WTC11 (cell line): ENCODE results near the gene ASB8.

Source experiments
- NFE2L1 ChIP-seq: sonication (generic); formaldehyde crosslinking; IDR thresholded peaks from 2 replicates; pipeline ENCODE4 v1.8.1; 2023; ENCODE audit warnings: missing genetic modification reagents
- NR3C1 ChIP-seq: sonication (generic); formaldehyde crosslinking; conservative IDR thresholded peaks from 2 replicates; pipeline ENCODE4 v1.8.1; 2023; ENCODE audit warnings: low read depth, mild to moderate bottlenecking, missing genetic modification reagents
- SMAD3 ChIP-seq: sonication (generic); formaldehyde crosslinking; IDR thresholded peaks from 2 replicates; pipeline ENCODE4 v1.8.0; 2022; ENCODE audit warnings: missing genetic modification reagents, mild to moderate bottlenecking, borderline replicate concordance
- SP1 ChIP-seq: sonication (generic); formaldehyde crosslinking; conservative IDR thresholded peaks from 2 replicates; pipeline ENCODE4 v1.8.1; 2022; ENCODE audit warnings: missing genetic modification reagents
- TEAD4 ChIP-seq: sonication (generic); formaldehyde crosslinking; IDR thresholded peaks from 2 replicates; pipeline ENCODE4 v1.8.0; 2022; ENCODE audit warnings: mild to moderate bottlenecking, missing genetic modification reagents
- TF ChIP-seq, protein P1 (sequence below): fragments of 200-600 bp; IDR thresholded peaks from 2 replicates; pipeline ENCODE4 v1.8.0; 2022; ENCODE audit warnings: antibody characterized with exemption
- TF ChIP-seq, protein P2 (sequence below): sonication (generic); formaldehyde crosslinking; IDR thresholded peaks from 2 replicates; pipeline ENCODE4 v1.8.0; 2023; ENCODE audit warnings: missing genetic modification reagents, mild to moderate bottlenecking, borderline replicate concordance
- TF ChIP-seq, protein P3 (sequence below): fragments of 250-450 bp; sonication (Bioruptor Pico); IDR thresholded peaks from 2 replicates; pipeline ENCODE4 v1.9.0; 2021; ENCODE audit warnings: mild to moderate bottlenecking
- TF ChIP-seq, protein P4 (sequence below): sonication (generic); formaldehyde crosslinking; conservative IDR thresholded peaks from 2 replicates; pipeline ENCODE4 v1.8.1; 2022; ENCODE audit warnings: mild to moderate bottlenecking, missing genetic modification reagents
- TF ChIP-seq, protein P5 (sequence below): sonication (generic); formaldehyde crosslinking; IDR thresholded peaks from 2 replicates; pipeline ENCODE4 v1.8.0; 2022; ENCODE audit warnings: mild to moderate bottlenecking, missing genetic modification reagents
- TF ChIP-seq, protein P6 (sequence below): sonication (generic); formaldehyde crosslinking; IDR thresholded peaks from 2 replicates; pipeline ENCODE4 v1.8.0; 2022; ENCODE audit warnings: missing genetic modification reagents

DNA sequence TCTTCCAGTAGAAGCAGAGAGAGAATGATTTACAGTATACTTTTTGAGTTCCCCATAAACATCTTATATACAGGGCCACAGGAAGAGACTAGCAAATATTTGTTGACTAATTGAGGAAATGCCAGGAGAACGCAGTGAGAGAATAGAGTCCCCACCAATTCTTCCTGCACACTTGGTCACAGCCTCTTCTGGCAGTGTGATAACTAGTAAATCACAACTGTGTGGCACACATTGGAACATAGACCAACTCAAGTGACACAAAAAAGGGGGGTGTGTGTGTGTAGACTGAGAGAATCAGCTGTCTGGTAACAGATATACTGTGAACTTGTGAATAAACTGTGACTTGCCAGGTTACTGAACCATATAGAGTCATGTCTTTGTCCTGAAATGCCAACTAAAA, 27.9 kb downstream of the ASB8 start:
- TF ChIP-seq, protein P1, sequence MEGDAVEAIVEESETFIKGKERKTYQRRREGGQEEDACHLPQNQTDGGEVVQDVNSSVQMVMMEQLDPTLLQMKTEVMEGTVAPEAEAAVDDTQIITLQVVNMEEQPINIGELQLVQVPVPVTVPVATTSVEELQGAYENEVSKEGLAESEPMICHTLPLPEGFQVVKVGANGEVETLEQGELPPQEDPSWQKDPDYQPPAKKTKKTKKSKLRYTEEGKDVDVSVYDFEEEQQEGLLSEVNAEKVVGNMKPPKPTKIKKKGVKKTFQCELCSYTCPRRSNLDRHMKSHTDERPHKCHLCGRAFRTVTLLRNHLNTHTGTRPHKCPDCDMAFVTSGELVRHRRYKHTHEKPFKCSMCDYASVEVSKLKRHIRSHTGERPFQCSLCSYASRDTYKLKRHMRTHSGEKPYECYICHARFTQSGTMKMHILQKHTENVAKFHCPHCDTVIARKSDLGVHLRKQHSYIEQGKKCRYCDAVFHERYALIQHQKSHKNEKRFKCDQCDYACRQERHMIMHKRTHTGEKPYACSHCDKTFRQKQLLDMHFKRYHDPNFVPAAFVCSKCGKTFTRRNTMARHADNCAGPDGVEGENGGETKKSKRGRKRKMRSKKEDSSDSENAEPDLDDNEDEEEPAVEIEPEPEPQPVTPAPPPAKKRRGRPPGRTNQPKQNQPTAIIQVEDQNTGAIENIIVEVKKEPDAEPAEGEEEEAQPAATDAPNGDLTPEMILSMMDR, result no peak
- no peak for TF ChIP-seq SMAD3 (CRISPR knock-in tag)
- TF ChIP-seq NR3C1 (CRISPR knock-in tag), result no peak
- TF ChIP-seq NFE2L1 (CRISPR knock-in tag), result no peak
- TF ChIP-seq, protein P2, sequence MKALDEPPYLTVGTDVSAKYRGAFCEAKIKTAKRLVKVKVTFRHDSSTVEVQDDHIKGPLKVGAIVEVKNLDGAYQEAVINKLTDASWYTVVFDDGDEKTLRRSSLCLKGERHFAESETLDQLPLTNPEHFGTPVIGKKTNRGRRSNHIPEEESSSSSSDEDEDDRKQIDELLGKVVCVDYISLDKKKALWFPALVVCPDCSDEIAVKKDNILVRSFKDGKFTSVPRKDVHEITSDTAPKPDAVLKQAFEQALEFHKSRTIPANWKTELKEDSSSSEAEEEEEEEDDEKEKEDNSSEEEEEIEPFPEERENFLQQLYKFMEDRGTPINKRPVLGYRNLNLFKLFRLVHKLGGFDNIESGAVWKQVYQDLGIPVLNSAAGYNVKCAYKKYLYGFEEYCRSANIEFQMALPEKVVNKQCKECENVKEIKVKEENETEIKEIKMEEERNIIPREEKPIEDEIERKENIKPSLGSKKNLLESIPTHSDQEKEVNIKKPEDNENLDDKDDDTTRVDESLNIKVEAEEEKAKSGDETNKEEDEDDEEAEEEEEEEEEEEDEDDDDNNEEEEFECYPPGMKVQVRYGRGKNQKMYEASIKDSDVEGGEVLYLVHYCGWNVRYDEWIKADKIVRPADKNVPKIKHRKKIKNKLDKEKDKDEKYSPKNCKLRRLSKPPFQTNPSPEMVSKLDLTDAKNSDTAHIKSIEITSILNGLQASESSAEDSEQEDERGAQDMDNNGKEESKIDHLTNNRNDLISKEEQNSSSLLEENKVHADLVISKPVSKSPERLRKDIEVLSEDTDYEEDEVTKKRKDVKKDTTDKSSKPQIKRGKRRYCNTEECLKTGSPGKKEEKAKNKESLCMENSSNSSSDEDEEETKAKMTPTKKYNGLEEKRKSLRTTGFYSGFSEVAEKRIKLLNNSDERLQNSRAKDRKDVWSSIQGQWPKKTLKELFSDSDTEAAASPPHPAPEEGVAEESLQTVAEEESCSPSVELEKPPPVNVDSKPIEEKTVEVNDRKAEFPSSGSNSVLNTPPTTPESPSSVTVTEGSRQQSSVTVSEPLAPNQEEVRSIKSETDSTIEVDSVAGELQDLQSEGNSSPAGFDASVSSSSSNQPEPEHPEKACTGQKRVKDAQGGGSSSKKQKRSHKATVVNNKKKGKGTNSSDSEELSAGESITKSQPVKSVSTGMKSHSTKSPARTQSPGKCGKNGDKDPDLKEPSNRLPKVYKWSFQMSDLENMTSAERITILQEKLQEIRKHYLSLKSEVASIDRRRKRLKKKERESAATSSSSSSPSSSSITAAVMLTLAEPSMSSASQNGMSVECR, result no peak
- TF ChIP-seq, protein P3, sequence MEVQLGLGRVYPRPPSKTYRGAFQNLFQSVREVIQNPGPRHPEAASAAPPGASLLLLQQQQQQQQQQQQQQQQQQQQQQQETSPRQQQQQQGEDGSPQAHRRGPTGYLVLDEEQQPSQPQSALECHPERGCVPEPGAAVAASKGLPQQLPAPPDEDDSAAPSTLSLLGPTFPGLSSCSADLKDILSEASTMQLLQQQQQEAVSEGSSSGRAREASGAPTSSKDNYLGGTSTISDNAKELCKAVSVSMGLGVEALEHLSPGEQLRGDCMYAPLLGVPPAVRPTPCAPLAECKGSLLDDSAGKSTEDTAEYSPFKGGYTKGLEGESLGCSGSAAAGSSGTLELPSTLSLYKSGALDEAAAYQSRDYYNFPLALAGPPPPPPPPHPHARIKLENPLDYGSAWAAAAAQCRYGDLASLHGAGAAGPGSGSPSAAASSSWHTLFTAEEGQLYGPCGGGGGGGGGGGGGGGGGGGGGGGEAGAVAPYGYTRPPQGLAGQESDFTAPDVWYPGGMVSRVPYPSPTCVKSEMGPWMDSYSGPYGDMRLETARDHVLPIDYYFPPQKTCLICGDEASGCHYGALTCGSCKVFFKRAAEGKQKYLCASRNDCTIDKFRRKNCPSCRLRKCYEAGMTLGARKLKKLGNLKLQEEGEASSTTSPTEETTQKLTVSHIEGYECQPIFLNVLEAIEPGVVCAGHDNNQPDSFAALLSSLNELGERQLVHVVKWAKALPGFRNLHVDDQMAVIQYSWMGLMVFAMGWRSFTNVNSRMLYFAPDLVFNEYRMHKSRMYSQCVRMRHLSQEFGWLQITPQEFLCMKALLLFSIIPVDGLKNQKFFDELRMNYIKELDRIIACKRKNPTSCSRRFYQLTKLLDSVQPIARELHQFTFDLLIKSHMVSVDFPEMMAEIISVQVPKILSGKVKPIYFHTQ (CRISPR knock-in tag), result no peak
- TF ChIP-seq SP1 (CRISPR knock-in tag), result no peak
- TF ChIP-seq, protein P4, sequence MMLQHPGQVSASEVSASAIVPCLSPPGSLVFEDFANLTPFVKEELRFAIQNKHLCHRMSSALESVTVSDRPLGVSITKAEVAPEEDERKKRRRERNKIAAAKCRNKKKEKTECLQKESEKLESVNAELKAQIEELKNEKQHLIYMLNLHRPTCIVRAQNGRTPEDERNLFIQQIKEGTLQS (CRISPR knock-in tag), result no peak
- TF ChIP-seq, protein P5, sequence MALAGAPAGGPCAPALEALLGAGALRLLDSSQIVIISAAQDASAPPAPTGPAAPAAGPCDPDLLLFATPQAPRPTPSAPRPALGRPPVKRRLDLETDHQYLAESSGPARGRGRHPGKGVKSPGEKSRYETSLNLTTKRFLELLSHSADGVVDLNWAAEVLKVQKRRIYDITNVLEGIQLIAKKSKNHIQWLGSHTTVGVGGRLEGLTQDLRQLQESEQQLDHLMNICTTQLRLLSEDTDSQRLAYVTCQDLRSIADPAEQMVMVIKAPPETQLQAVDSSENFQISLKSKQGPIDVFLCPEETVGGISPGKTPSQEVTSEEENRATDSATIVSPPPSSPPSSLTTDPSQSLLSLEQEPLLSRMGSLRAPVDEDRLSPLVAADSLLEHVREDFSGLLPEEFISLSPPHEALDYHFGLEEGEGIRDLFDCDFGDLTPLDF (CRISPR knock-in tag), result no peak
- TF ChIP-seq, protein P6, sequence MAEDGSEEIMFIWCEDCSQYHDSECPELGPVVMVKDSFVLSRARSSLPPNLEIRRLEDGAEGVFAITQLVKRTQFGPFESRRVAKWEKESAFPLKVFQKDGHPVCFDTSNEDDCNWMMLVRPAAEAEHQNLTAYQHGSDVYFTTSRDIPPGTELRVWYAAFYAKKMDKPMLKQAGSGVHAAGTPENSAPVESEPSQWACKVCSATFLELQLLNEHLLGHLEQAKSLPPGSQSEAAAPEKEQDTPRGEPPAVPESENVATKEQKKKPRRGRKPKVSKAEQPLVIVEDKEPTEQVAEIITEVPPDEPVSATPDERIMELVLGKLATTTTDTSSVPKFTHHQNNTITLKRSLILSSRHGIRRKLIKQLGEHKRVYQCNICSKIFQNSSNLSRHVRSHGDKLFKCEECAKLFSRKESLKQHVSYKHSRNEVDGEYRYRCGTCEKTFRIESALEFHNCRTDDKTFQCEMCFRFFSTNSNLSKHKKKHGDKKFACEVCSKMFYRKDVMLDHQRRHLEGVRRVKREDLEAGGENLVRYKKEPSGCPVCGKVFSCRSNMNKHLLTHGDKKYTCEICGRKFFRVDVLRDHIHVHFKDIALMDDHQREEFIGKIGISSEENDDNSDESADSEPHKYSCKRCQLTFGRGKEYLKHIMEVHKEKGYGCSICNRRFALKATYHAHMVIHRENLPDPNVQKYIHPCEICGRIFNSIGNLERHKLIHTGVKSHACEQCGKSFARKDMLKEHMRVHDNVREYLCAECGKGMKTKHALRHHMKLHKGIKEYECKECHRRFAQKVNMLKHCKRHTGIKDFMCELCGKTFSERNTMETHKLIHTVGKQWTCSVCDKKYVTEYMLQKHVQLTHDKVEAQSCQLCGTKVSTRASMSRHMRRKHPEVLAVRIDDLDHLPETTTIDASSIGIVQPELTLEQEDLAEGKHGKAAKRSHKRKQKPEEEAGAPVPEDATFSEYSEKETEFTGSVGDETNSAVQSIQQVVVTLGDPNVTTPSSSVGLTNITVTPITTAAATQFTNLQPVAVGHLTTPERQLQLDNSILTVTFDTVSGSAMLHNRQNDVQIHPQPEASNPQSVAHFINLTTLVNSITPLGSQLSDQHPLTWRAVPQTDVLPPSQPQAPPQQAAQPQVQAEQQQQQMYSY (CRISPR knock-in tag), result no peak
- no peak for TF ChIP-seq TEAD4
